Stimulated activated CD8-positive, alpha-beta memory T cell treated with anti-CD3 and anti-CD28 coated beads, Interleukin-12 subunit alpha, Interleukin-12 subunit beta, amount 100 ng/mL, for 1 hour (primary cell): ENCODE results near the gene CUL4A.
"Not testable (repeated sequence)": the region's sequence is repeated elsewhere in the genome, so short reads cannot be mapped to it uniquely, and the experiment has no call there.

Experiments used
- DNase-seq: peaks from one replicate; pipeline ENCODE4 v3.0.0-alpha.2; 2020; ENCODE audit warnings: low read depth

CUL4A gene

GRCh38 chr13:113239357-113239756 is 29.9 kb downstream of the CUL4A start:
- no peak for DNase-seq

GRCh38 chr13:113239986-113240385 is 30.6 kb downstream of the CUL4A start:
- no peak for DNase-seq

GRCh38 chr13:113241623-113242022 is 32.2 kb downstream of the CUL4A start:
- DNase-seq = not testable (repeated sequence)

- DNase-seq = no peak
Measured at GRCh38 chr13:113243847-113244246, 34.4 kb downstream of the CUL4A start.

- no peak for DNase-seq
Measured at GRCh38 chr13:113245849-113246796, 36.7 kb downstream of the CUL4A start.

- no peak for DNase-seq
Measured at GRCh38 chr13:113252516-113253095, 43.2 kb downstream of the CUL4A start.

GRCh38 chr13:113257908-113258307 is 48.5 kb downstream of the CUL4A start:
- not testable (repeated sequence) for DNase-seq

GRCh38 chr13:113258321-113259054 is 49.1 kb downstream of the CUL4A start:
- DNase-seq = no peak

- DNase-seq = no peak
Measured at GRCh38 chr13:113260996-113261395, 51.6 kb downstream of the CUL4A start.

- DNase-seq = not testable (repeated sequence)
Measured at GRCh38 chr13:113263016-113263415, 53.6 kb downstream of the CUL4A start.

GRCh38 chr13:113267642-113268405 is 58.4 kb downstream of the CUL4A start:
- no peak for DNase-seq

GRCh38 chr13:113272031-113272430 is 62.6 kb downstream of the CUL4A start:
- no peak for DNase-seq

GRCh38 chr13:113272701-113273181 is 63.3 kb downstream of the CUL4A start:
- no peak for DNase-seq

GRCh38 chr13:113273321-113273720 is 63.9 kb downstream of the CUL4A start:
- no peak for DNase-seq

- DNase-seq = no peak
Measured at GRCh38 chr13:113273851-113274590, 64.6 kb downstream of the CUL4A start.

- no peak for DNase-seq
Measured at GRCh38 chr13:113274721-113275120, 65.3 kb downstream of the CUL4A start.

GRCh38 chr13:113275387-113275786 is 66.0 kb downstream of the CUL4A start:
- no peak for DNase-seq

- DNase-seq = no peak
Measured at GRCh38 chr13:113280126-113280525, 70.7 kb downstream of the CUL4A start.

- DNase-seq = no peak
Measured at GRCh38 chr13:113283904-113284303, 74.5 kb downstream of the CUL4A start.

GRCh38 chr13:113288880-113289279 is 79.5 kb downstream of the CUL4A start:
- DNase-seq = no peak

GRCh38 chr13:113291129-113291528 is 81.7 kb downstream of the CUL4A start:
- no peak for DNase-seq
